CD4-positive, alpha-beta T cell (primary cell): ENCODE results near the gene SESN1. TPM values are rescaled to one million over a fixed set of nuclear protein-coding genes. Genes with fewer than 3 reads are reported as not detected.

Experiments used
- ATAC-seq: fragments of 200-7000 bp; cut with Tn5 transposase; one replicate; pipeline ENCODE4 v1.10.0; 2022; ENCODE audit warnings: mild to moderate bottlenecking; ENCODE audit not compliant: poor library complexity
- CTCF ChIA-PET: fragments of 350-600 bp; sonication (Branson Sonifier 250); formaldehyde crosslinking; loops from one replicate; lab custom pipeline; 2021; ENCODE audit warnings: antibody characterized with exemption, inconsistent platforms; lab: Charles Lee
- POLR2A ChIA-PET: fragments of 350-600 bp; sonication (Branson Sonifier 250); formaldehyde crosslinking; loops from one replicate; lab custom pipeline; 2021; ENCODE audit warnings: antibody characterized with exemption, inconsistent platforms; lab: Charles Lee
- DNase-seq, 14 experiments: peaks; one replicate each; pipeline ENCODE4 v3.0.0-alpha.2; 2013 to 2020; ENCODE audit warnings: mixed read lengths in 2 of 14
- H3K27ac ChIP-seq, 2 donors: one replicate each; pipeline versions ENCODE4 v1.5.1 to v1.7.0; 2013; ENCODE audit warnings: low read length in 2 of 2, low read depth in 1 of 2, mild to moderate bottlenecking in 1 of 2
- H3K27me3 ChIP-seq, 2 experiments: 1 replicate in 1 of 2; 2 replicates in 1 of 2; pipeline versions ENCODE4 v1.6.1 to v1.7.0; 2013; ENCODE audit warnings: low read length in 2 of 2, control low read depth in 1 of 2, mild to moderate bottlenecking in 1 of 2, moderate library complexity in 1 of 2; ENCODE audit not compliant: insufficient read depth in 2 of 2, control insufficient read depth in 1 of 2
- H3K36me3 ChIP-seq: one replicate; pipeline ENCODE4 v1.6.1; 2013; ENCODE audit warnings: low read length, control low read depth; ENCODE audit not compliant: insufficient read depth
- H3K4me1 ChIP-seq: one replicate; pipeline ENCODE4 v1.6.1; 2013; ENCODE audit warnings: low read length, control low read depth; ENCODE audit not compliant: insufficient read depth
- H3K4me3 ChIP-seq: one replicate; pipeline ENCODE4 v1.5.1; 2013; ENCODE audit warnings: mild to moderate bottlenecking, low read length, moderate library complexity
- H3K9me3 ChIP-seq, 2 experiments: 1 replicate in 1 of 2; 2 replicates in 1 of 2; pipeline versions ENCODE4 v1.6.1 to v1.7.0; 2013; ENCODE audit warnings: low read length in 2 of 2, mild to moderate bottlenecking in 2 of 2, control low read depth in 1 of 2, moderate library complexity in 1 of 2; ENCODE audit not compliant: control insufficient read depth in 1 of 2, insufficient read depth in 1 of 2
- H3K27ac Mint-ChIP-seq: one replicate; pipeline ENCODE4 v1.8.0; 2020; ENCODE audit warnings: mixed read lengths
- H3K27me3 Mint-ChIP-seq: one replicate; pipeline ENCODE4 v1.8.0; 2021; ENCODE audit warnings: mixed read lengths
- H3K36me3 Mint-ChIP-seq: one replicate; pipeline ENCODE4 v1.8.0; 2021; ENCODE audit warnings: low read depth, mixed read lengths
- H3K4me1 Mint-ChIP-seq: one replicate; pipeline ENCODE4 v1.8.0; 2021; ENCODE audit warnings: low read depth, mixed read lengths
- H3K4me3 Mint-ChIP-seq: one replicate; pipeline ENCODE4 v1.8.0; 2020; ENCODE audit warnings: mild to moderate bottlenecking, mixed read lengths
- H3K9me3 Mint-ChIP-seq: one replicate; pipeline ENCODE4 v1.8.0; 2020; ENCODE audit warnings: mixed read lengths
- CTCF ChIP-seq: fragments of 200-600 bp; IDR thresholded peaks from one replicate; pipeline ENCODE4 v1.8.0; 2022; ENCODE audit warnings: antibody characterized with exemption, mild to moderate bottlenecking
- intact Hi-C, 2 experiments: fragments of 100-400 bp; cut with DNase I in 1 of 2; cut with micrococcal nuclease in 1 of 2; formaldehyde crosslinking; loops; one replicate each; pipeline versions ENCODE4 v1.15.1 to v1.9.0; 2023 to 2025; cut with DNase I, micrococcal nuclease
- total RNA-seq, 174 experiments: library from RNA in 2 of 174; stranded (reverse) in 2 of 174; gene quantifications; one replicate each; pipeline ENCODE4 v1.2.3 and lab custom pipeline; 2021 to 2026

SESN1 gene
- total RNA-seq, 2 experiments from 2014 or later: 95.9 to 98.3 TPM

- no peak for ATAC-seq
- H3K27ac ChIP-seq: no peak overlapping the region
- H3K36me3 Mint-ChIP-seq: no peaks in the 10 kb centered on the region
- H3K27me3 Mint-ChIP-seq: no peaks in the 10 kb centered on the region
- H3K9me3 Mint-ChIP-seq: no peaks in the 10 kb centered on the region
- TF ChIP-seq CTCF: no peak
- H3K27me3 ChIP-seq: no peaks in the 10 kb centered on the region
- intact Hi-C loops: no loop called here
- DNase-seq: no peak
- no peak overlapping the region for H3K4me3 ChIP-seq
- no peaks in the 10 kb centered on the region for H3K9me3 ChIP-seq
- H3K4me1 Mint-ChIP-seq: peaks cover 20% of the 10 kb centered on the region
- no peak overlapping the region for H3K4me3 Mint-ChIP-seq
- H3K36me3 ChIP-seq: no peaks in the 10 kb centered on the region
- ChIA-PET POLR2A (no interaction called here), CTCF (no interaction called here)
- H3K4me1 ChIP-seq: no peaks in the 10 kb centered on the region
- no peak overlapping the region for H3K27ac Mint-ChIP-seq
Measured at GRCh38 chr6:109121411-109121810, 26.8 kb upstream of the SESN1 start.

GRCh38 chr6:109118871-109119354, 24.3 kb upstream of the SESN1 start:
- H3K4me3 Mint-ChIP-seq: no peak overlapping the region
- H3K36me3 Mint-ChIP-seq: no peaks in the 10 kb centered on the region
- H3K36me3 ChIP-seq: no peaks in the 10 kb centered on the region
- CTCF ChIA-PET: interaction anchor here (0.7 kb wide), 1 partner anchor 13 kb away, joined by 3 read pairs; no protein-coding TSS in a partner anchor
- POLR2A ChIA-PET: interaction anchor here (1.0 kb wide), 1 partner anchor 264 kb away, joined by 3 read pairs; no protein-coding TSS in a partner anchor
- H3K27me3 ChIP-seq: no peaks in the 10 kb centered on the region
- no peak overlapping the region for H3K27ac ChIP-seq
- no peaks in the 10 kb centered on the region for H3K4me1 ChIP-seq
- H3K9me3 ChIP-seq: no peaks in the 10 kb centered on the region
- DNase-seq (no peak), ATAC-seq (no peak)
- H3K4me1 Mint-ChIP-seq: peaks cover 20% of the 10 kb centered on the region
- no peak overlapping the region for H3K4me3 ChIP-seq
- H3K27ac Mint-ChIP-seq: no peak overlapping the region
- intact Hi-C loops: no loop called here
- TF ChIP-seq CTCF: no peak
- H3K27me3 Mint-ChIP-seq: no peaks in the 10 kb centered on the region
- no peaks in the 10 kb centered on the region for H3K9me3 Mint-ChIP-seq

GRCh38 chr6:109118337-109118736, 23.7 kb upstream of the SESN1 start:
- ChIA-PET POLR2A (interaction anchor here (1.0 kb wide), 1 partner anchor 265 kb away, joined by 3 read pairs; no protein-coding TSS in a partner anchor), CTCF (interaction anchor here (0.7 kb wide), 1 partner anchor 13 kb away, joined by 3 read pairs; no protein-coding TSS in a partner anchor)
- H3K27ac Mint-ChIP-seq: no peak overlapping the region
- no peak overlapping the region for H3K4me3 Mint-ChIP-seq
- DNase-seq: no peak
- no peaks in the 10 kb centered on the region for H3K27me3 Mint-ChIP-seq
- ATAC-seq: no peak
- H3K9me3 ChIP-seq: no peaks in the 10 kb centered on the region
- no peaks in the 10 kb centered on the region for H3K4me1 ChIP-seq
- H3K4me3 ChIP-seq: no peak overlapping the region
- peaks cover 20% of the 10 kb centered on the region for H3K4me1 Mint-ChIP-seq
- no peaks in the 10 kb centered on the region for H3K36me3 ChIP-seq
- intact Hi-C loops: no loop called here
- no peaks in the 10 kb centered on the region for H3K9me3 Mint-ChIP-seq
- H3K27me3 ChIP-seq: no peaks in the 10 kb centered on the region
- no peak overlapping the region for H3K27ac ChIP-seq
- TF ChIP-seq CTCF: no peak
- no peaks in the 10 kb centered on the region for H3K36me3 Mint-ChIP-seq
